Measurements from ENCODE around the gene LRRC17.
A peak's percentile ranks its signal among the peaks of the same experiment; 100 is the strongest.
"Not testable (repeated sequence)": the region's sequence is repeated elsewhere in the genome, so short reads cannot be mapped to it uniquely, and the experiment has no call there.

Gene LRRC17

GRCh38 chr7:102944241-102944640, 31.4 kb downstream of the LRRC17 start:
- H3K27me3 ChIP-seq: no peaks in the 10 kb centered on the region
- H3K4me3 ChIP-seq (ENCODE audit: low read depth in 1 of 2, low read length in 1 of 2): no peak overlapping the region
- H3K36me3 ChIP-seq: no peaks in the 10 kb centered on the region
- TF ChIP-seq, protein P1, sequence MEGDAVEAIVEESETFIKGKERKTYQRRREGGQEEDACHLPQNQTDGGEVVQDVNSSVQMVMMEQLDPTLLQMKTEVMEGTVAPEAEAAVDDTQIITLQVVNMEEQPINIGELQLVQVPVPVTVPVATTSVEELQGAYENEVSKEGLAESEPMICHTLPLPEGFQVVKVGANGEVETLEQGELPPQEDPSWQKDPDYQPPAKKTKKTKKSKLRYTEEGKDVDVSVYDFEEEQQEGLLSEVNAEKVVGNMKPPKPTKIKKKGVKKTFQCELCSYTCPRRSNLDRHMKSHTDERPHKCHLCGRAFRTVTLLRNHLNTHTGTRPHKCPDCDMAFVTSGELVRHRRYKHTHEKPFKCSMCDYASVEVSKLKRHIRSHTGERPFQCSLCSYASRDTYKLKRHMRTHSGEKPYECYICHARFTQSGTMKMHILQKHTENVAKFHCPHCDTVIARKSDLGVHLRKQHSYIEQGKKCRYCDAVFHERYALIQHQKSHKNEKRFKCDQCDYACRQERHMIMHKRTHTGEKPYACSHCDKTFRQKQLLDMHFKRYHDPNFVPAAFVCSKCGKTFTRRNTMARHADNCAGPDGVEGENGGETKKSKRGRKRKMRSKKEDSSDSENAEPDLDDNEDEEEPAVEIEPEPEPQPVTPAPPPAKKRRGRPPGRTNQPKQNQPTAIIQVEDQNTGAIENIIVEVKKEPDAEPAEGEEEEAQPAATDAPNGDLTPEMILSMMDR (IDR thresholded peaks at IDR 0.05): no peak
- no peaks in the 10 kb centered on the region for H3K9me3 ChIP-seq
- H3K4me1 ChIP-seq (ENCODE audit: control insufficient read depth in 1 of 2, insufficient read depth in 1 of 2, low read depth in 1 of 2, low read length in 1 of 2): no peaks in the 10 kb centered on the region
- H3K27ac ChIP-seq: no peak overlapping the region

GRCh38 chr7:102951839-102952238, 39.0 kb downstream of the LRRC17 start:
- TF ChIP-seq, protein P1 (IDR thresholded peaks at IDR 0.05): no peak
- Histone ChIP-seq H3K36me3 (no peaks in the 10 kb centered on the region), H3K4me3 (ENCODE audit: low read depth in 1 of 2, low read length in 1 of 2) (no peak overlapping the region), H3K27ac (no peak overlapping the region), H3K27me3 (no peaks in the 10 kb centered on the region), H3K4me1 (ENCODE audit: control insufficient read depth in 1 of 2, insufficient read depth in 1 of 2, low read depth in 1 of 2, low read length in 1 of 2) (peaks cover 5 to 12% of the 10 kb centered on the region in 2 experiments), H3K9me3 (no peaks in the 10 kb centered on the region)

- Histone ChIP-seq H3K27ac (peak overlapping the region; percentile 42), H3K9me3 (no peaks in the 10 kb centered on the region), H3K27me3 (no peaks in the 10 kb centered on the region), H3K4me1 (ENCODE audit: control insufficient read depth in 1 of 2, insufficient read depth in 1 of 2, low read depth in 1 of 2, low read length in 1 of 2) (peaks cover 5 to 12% of the 10 kb centered on the region in 2 experiments), H3K36me3 (no peaks in the 10 kb centered on the region), H3K4me3 (ENCODE audit: low read depth in 1 of 2, low read length in 1 of 2) (no peak overlapping the region)
- TF ChIP-seq, protein P1 (IDR thresholded peaks at IDR 0.05): no peak
Observed at GRCh38 chr7:102953406-102953805, 40.6 kb downstream of the LRRC17 start.

GRCh38 chr7:102954359-102954758, 41.6 kb downstream of the LRRC17 start:
- not testable (repeated sequence) for H3K27ac ChIP-seq, H3K9me3 ChIP-seq

DNA sequence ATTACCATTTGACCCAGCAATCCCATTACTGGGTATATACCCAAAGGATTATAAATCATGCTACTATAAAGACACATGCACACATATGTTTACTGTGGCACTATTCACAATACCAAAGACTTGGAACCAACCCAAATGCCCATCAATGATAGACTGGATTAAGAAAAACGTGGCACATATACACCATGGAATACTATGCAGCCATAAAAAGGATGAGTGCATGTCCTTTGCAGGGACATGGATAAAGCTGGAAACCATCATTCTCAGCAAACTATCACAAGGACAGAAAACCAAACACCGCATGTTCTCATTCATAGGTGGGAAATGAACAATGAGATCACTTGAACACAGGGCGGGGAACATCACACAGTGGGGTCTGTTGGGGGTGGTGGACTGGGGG, 45.2 kb downstream of the LRRC17 start:
- H3K36me3 ChIP-seq; H3K27ac ChIP-seq; H3K4me1 ChIP-seq (ENCODE audit: control insufficient read depth in 1 of 2, insufficient read depth in 1 of 2, low read depth in 1 of 2, low read length in 1 of 2); H3K9me3 ChIP-seq; H3K4me3 ChIP-seq (ENCODE audit: low read depth in 1 of 2, low read length in 1 of 2); H3K27me3 ChIP-seq: not testable (repeated sequence)

More at GRCh38 chr7:102954359-102954758, 41.6 kb downstream of the LRRC17 start:
- H3K4me3 ChIP-seq (ENCODE audit: low read depth in 1 of 2, low read length in 1 of 2); H3K36me3 ChIP-seq; H3K27me3 ChIP-seq: not testable (repeated sequence)
- peaks cover 5 to 12% of the 10 kb centered on the region in 2 experiments for H3K4me1 ChIP-seq (ENCODE audit: control insufficient read depth in 1 of 2, insufficient read depth in 1 of 2, low read depth in 1 of 2, low read length in 1 of 2)

DNA sequence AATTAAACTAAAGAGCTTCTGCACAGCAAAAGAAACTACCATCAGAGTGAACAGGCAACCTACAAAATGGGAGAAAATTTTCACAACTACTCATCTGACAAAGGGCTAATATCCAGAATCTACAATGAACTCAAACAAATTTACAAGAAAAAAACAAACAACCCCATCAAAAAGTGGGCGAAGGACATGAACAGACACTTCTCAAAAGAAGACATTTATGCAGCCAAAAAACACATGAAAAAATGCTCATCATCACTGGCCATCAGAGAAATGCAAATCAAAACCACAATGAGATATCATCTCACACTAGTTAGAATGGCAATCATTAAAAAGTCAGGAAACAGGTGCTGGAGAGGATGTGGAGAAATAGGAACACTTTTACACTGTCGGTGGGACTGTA, 49.2 kb downstream of the LRRC17 start:
- H3K27me3 ChIP-seq; H3K36me3 ChIP-seq; H3K27ac ChIP-seq; H3K4me3 ChIP-seq (ENCODE audit: low read depth in 1 of 2, low read length in 1 of 2); H3K9me3 ChIP-seq: not testable (repeated sequence)
- H3K4me1 ChIP-seq (ENCODE audit: control insufficient read depth in 1 of 2, insufficient read depth in 1 of 2, low read depth in 1 of 2, low read length in 1 of 2): peaks cover 12 to 14% of the 10 kb centered on the region in 2 experiments

DNA sequence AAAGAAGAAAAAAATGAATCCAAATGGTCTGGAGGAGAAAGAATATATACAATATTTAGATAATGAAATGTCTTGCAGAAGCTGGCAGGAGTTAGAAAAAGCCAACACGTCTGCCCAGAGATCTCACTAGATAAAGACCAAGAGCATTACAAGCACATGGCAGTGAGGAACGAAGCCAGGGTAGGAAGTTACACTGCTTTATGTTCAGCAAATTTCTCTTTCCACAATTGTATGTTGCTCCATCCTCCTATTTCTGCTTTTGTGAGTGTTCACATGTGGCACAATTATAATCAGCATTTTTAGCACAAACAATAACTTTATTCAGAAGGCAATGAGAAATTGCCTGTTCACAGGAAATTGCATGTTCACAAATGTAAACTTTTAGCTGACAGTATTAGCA, 53.7 kb downstream of the LRRC17 start:
- Histone ChIP-seq H3K27ac (peak overlapping the region; percentile 70), H3K9me3 (no peaks in the 10 kb centered on the region)
- TF ChIP-seq, protein P1 (IDR thresholded peaks at IDR 0.05): no peak

More for the DNA sequence above, 53.7 kb downstream of the LRRC17 start:
- H3K27me3 ChIP-seq: no peaks in the 10 kb centered on the region
- H3K4me1 ChIP-seq (ENCODE audit: control insufficient read depth in 1 of 2, insufficient read depth in 1 of 2, low read depth in 1 of 2, low read length in 1 of 2): peaks cover 18 to 20% of the 10 kb centered on the region in 2 experiments
- H3K4me3 ChIP-seq (ENCODE audit: low read depth in 1 of 2, low read length in 1 of 2): no peak overlapping the region
- peaks cover 5% of the 10 kb centered on the region for H3K36me3 ChIP-seq

Data from neutrophil (primary cell).